Embryonic facial prominence (tissue), 1 donor: Measurements from ENCODE around the gene CDHR2.

Source experiments
- DNase-seq: peaks from one replicate; pipeline ENCODE4 v3.0.0-alpha.2; 2016; ENCODE audit errors: extremely low spot score

CDHR2 gene

GRCh38 chr5:176640616-176641015 is 91.5 kb downstream of the CDHR2 start:
- no peak for DNase-seq

- DNase-seq = no peak
Observed at GRCh38 chr5:176642675-176643490, 93.7 kb downstream of the CDHR2 start.

- DNase-seq = no peak
Observed at GRCh38 chr5:176643491-176644219, 94.5 kb downstream of the CDHR2 start.

GRCh38 chr5:176644294-176644693 is 95.2 kb downstream of the CDHR2 start:
- no peak for DNase-seq

DNA sequence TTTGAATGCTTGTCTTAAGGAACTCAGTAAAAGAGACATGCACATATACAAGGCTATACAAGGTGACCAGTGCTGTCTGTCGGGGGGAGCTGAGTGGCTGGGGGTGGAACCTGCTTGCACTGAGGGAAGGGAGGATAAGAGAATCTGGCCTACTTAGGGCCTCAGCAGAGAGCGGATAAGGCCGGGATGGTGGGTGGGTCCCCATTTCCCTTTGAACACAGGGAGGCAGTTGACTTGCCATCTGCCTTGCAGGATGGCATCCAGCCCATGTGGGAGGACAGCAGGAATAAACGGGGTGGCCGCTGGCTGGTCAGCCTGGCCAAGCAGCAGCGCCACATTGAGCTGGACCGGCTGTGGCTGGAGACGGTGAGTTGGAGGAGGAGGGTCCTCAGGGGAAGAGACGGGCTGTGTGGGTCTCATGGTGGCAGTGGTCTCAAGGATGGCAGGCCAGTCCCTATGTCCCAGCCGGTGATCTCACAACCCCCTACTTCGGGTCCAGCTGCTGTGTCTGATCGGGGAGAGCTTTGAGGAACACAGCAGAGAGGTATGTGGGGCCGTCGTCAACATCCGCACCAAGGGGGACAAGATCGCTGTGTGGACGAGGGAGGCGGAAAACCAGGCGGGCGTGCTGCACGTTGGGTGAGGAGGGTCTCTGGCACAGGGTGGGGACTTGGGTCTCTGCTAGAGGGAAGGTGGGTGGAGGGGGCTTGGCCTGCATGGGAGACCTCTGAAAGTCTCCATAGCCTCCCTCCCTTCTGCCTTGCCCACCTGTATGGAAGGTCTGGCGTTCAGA is 95.9 kb downstream of the CDHR2 start:
- DNase-seq = no peak
